Neural cell (in vitro differentiated cells): ENCODE data around the gene SV2B. TPM values are rescaled to one million over a fixed set of nuclear protein-coding genes. Genes with fewer than 3 reads are reported as not detected.

ENCODE experiments used
- H2AFZ ChIP-seq: fragments of 200-600, 300-800 bp; sonication (generic), shearing (Covaris generic); 2 replicates; pipeline ENCODE4 v1.6.0; 2014; ENCODE audit warnings: low read depth, mild to moderate bottlenecking, antibody characterized with exemption, low read length, moderate library complexity
- H3F3A ChIP-seq: fragments of 200-600 bp; shearing (Covaris generic); 2 replicates; pipeline ENCODE4 v1.6.1; 2016; ENCODE audit warnings: mild to moderate bottlenecking, moderate library complexity, mixed read lengths, antibody characterized with exemption, low read length; ENCODE audit not compliant: insufficient read depth, poor library complexity, severe bottlenecking
- H3K27ac ChIP-seq: fragments of 200-600, 300-800 bp; sonication (generic), shearing (Covaris generic); 2 replicates; pipeline ENCODE4 v1.5.1; 2014; ENCODE audit warnings: mild to moderate bottlenecking, low read length, moderate library complexity
- H3K27me3 ChIP-seq: fragments of 300-800, 200-600 bp; sonication (generic), shearing (Covaris generic); 2 replicates; pipeline ENCODE4 v1.6.0; 2014; ENCODE audit warnings: mild to moderate bottlenecking, low read depth, low read length, moderate library complexity; ENCODE audit not compliant: insufficient read depth
- H3K36me3 ChIP-seq: fragments of 300-800, 200-600 bp; sonication (generic), shearing (Covaris generic); 2 replicates; pipeline ENCODE4 v1.5.1; 2014; ENCODE audit warnings: mild to moderate bottlenecking, antibody characterized with exemption, low read length, moderate library complexity; ENCODE audit not compliant: insufficient read depth
- H3K4me2 ChIP-seq: fragments of 300-800, 200-600 bp; sonication (generic), shearing (Covaris generic); 2 replicates; pipeline ENCODE4 v1.6.0; 2014; ENCODE audit warnings: mild to moderate bottlenecking, low read length
- H3K4me3 ChIP-seq: fragments of 300-800, 200-600 bp; sonication (generic), shearing (Covaris generic); 2 replicates; pipeline ENCODE4 v1.5.1; 2014; ENCODE audit warnings: mild to moderate bottlenecking, low read length, moderate library complexity
- H3K79me2 ChIP-seq: fragments of 200-600 bp; shearing (Covaris generic); replicated peaks from 2 replicates; pipeline ENCODE4 v1.6.0; 2014; ENCODE audit warnings: mild to moderate bottlenecking, low read length, moderate library complexity; ENCODE audit not compliant: insufficient read depth
- H3K9ac ChIP-seq: fragments of 300-800, 200-600 bp; sonication (generic), shearing (Covaris generic); 2 replicates; pipeline ENCODE4 v1.6.1; 2016; ENCODE audit warnings: mild to moderate bottlenecking, low read length, mixed read lengths
- H3K9me2 ChIP-seq: fragments of 200-600 bp; shearing (Covaris generic); 2 replicates; pipeline ENCODE4 v1.6.1; 2016; ENCODE audit warnings: mild to moderate bottlenecking, low read length, mixed read lengths; ENCODE audit not compliant: insufficient read depth
- H3K9me3 ChIP-seq: fragments of 200-600, 300-800 bp; sonication (generic), shearing (Covaris generic); 2 replicates; pipeline ENCODE4 v1.6.1; 2016; ENCODE audit warnings: mild to moderate bottlenecking, mixed run types, low read length, moderate library complexity, mixed read lengths
- H4K20me1 ChIP-seq: fragments of 200-600 bp; shearing (Covaris generic); 2 replicates; pipeline ENCODE4 v1.6.1; 2016; ENCODE audit warnings: mild to moderate bottlenecking, mixed run types; ENCODE audit not compliant: insufficient read depth
- EP300 ChIP-seq: fragments of 450-650 bp; conservative IDR thresholded peaks from 2 replicates; pipeline ENCODE4 v1.6.1; 2014; ENCODE audit warnings: antibody characterized with exemption, mild to moderate bottlenecking, moderate library complexity; ENCODE audit not compliant: poor library complexity, severe bottlenecking
- EZH2 ChIP-seq: fragments of 200-600, 300-800 bp; shearing (Covaris generic), sonication (generic); IDR thresholded peaks from 2 replicates; pipeline ENCODE4 v1.6.1; 2014; ENCODE audit warnings: antibody characterized with exemption, low read length, borderline replicate concordance, mild to moderate bottlenecking; ENCODE audit not compliant: insufficient read depth, poor library complexity, severe bottlenecking
- MXI1 ChIP-seq: fragments of 450-650 bp; conservative IDR thresholded peaks from 2 replicates; pipeline ENCODE4 v1.6.1; 2014; ENCODE audit warnings: antibody characterized with exemption, mild to moderate bottlenecking; ENCODE audit not compliant: poor library complexity, severe bottlenecking
- POLR2AphosphoS5 ChIP-seq: IDR thresholded peaks from 2 replicates; pipeline ENCODE4 v1.6.1; 2012
- RAD21 ChIP-seq: fragments of 450-650 bp; conservative IDR thresholded peaks from 2 replicates; pipeline ENCODE4 v1.6.1; 2014; ENCODE audit warnings: antibody characterized with exemption, mild to moderate bottlenecking, moderate library complexity
- SMC3 ChIP-seq: fragments of 450-650 bp; conservative IDR thresholded peaks from 2 replicates; pipeline ENCODE4 v1.6.1; 2014; ENCODE audit warnings: antibody characterized with exemption, mild to moderate bottlenecking, moderate library complexity; ENCODE audit not compliant: poor library complexity
- TAF1 ChIP-seq: IDR thresholded peaks from 2 replicates; pipeline ENCODE4 v1.6.1; 2012; ENCODE audit warnings: low read depth
- polyA plus RNA-seq: library from polyadenylated mRNA; depleted of rRNA; stranded (reverse); fragments of >200 nt; gene quantifications from 2 replicates; pipeline ENCODE4 v1.2.3, GENCODE V29; 2014
- TF ChIP-seq, protein P1 (sequence below): IDR thresholded peaks from 2 replicates; pipeline ENCODE4 v1.6.1; 2012; ENCODE audit warnings: borderline replicate concordance
- TF ChIP-seq, protein P2 (sequence below): fragments of 450-650 bp; IDR thresholded peaks from 2 replicates; pipeline ENCODE4 v1.5.1; 2014; ENCODE audit warnings: antibody characterized with exemption, mild to moderate bottlenecking, moderate library complexity; ENCODE audit not compliant: poor library complexity, severe bottlenecking

Gene SV2B
- polyA plus RNA-seq, 1 donor from 2014 or later: 0.38 TPM

DNA sequence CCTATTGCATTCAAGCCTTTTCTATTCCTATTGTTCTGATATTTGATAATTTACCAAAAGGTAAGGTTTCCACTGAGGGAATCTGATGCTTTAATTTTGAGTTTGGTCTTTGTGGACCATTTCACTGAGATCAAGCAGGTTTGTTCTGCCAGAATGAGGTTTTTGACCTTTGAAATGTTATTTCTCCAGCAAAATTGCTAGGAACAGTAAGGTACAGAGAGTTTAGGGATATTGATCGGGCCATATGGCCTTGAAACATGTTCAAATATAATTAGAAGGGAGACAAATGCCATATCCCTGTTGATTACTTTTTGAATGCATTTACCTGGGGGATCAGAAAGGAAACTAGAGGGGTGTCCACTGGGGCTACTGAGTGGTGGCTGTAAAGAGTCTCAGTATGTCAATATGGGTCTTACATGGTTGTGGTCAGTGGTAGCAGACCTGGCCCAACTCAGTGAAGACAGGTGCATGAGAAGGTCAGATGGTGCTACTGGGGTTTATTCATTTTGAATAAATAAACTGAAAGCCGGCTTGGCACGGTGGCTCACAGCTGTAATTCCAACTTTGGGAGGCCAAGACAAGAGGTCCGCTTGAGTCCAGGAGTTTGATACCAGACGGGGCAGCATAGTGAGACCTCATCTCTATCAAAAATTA is 100.2 kb downstream of the SV2B start:
- no peaks in the 10 kb centered on the region for H3F3A ChIP-seq
- H3K27me3 ChIP-seq: no peaks in the 10 kb centered on the region
- no peaks in the 10 kb centered on the region for H4K20me1 ChIP-seq
- H3K4me2 ChIP-seq: no peak overlapping the region
- H2AFZ ChIP-seq: no peak overlapping the region
- H3K27ac ChIP-seq: no peak overlapping the region
- H3K79me2 ChIP-seq: no peaks in the 10 kb centered on the region
- TF ChIP-seq MXI1 (no peak), TAF1 (no peak), RAD21 (no peak), POLR2AphosphoS5 (no peak), SMC3 (no peak), EP300 (no peak), EZH2 (no peak)
- TF ChIP-seq, protein P1, sequence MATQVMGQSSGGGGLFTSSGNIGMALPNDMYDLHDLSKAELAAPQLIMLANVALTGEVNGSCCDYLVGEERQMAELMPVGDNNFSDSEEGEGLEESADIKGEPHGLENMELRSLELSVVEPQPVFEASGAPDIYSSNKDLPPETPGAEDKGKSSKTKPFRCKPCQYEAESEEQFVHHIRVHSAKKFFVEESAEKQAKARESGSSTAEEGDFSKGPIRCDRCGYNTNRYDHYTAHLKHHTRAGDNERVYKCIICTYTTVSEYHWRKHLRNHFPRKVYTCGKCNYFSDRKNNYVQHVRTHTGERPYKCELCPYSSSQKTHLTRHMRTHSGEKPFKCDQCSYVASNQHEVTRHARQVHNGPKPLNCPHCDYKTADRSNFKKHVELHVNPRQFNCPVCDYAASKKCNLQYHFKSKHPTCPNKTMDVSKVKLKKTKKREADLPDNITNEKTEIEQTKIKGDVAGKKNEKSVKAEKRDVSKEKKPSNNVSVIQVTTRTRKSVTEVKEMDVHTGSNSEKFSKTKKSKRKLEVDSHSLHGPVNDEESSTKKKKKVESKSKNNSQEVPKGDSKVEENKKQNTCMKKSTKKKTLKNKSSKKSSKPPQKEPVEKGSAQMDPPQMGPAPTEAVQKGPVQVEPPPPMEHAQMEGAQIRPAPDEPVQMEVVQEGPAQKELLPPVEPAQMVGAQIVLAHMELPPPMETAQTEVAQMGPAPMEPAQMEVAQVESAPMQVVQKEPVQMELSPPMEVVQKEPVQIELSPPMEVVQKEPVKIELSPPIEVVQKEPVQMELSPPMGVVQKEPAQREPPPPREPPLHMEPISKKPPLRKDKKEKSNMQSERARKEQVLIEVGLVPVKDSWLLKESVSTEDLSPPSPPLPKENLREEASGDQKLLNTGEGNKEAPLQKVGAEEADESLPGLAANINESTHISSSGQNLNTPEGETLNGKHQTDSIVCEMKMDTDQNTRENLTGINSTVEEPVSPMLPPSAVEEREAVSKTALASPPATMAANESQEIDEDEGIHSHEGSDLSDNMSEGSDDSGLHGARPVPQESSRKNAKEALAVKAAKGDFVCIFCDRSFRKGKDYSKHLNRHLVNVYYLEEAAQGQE: no peak
- TF ChIP-seq, protein P2, sequence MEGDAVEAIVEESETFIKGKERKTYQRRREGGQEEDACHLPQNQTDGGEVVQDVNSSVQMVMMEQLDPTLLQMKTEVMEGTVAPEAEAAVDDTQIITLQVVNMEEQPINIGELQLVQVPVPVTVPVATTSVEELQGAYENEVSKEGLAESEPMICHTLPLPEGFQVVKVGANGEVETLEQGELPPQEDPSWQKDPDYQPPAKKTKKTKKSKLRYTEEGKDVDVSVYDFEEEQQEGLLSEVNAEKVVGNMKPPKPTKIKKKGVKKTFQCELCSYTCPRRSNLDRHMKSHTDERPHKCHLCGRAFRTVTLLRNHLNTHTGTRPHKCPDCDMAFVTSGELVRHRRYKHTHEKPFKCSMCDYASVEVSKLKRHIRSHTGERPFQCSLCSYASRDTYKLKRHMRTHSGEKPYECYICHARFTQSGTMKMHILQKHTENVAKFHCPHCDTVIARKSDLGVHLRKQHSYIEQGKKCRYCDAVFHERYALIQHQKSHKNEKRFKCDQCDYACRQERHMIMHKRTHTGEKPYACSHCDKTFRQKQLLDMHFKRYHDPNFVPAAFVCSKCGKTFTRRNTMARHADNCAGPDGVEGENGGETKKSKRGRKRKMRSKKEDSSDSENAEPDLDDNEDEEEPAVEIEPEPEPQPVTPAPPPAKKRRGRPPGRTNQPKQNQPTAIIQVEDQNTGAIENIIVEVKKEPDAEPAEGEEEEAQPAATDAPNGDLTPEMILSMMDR: no peak
- no peaks in the 10 kb centered on the region for H3K36me3 ChIP-seq
- H3K9me2 ChIP-seq: no peaks in the 10 kb centered on the region
- no peaks in the 10 kb centered on the region for H3K9me3 ChIP-seq
- H3K9ac ChIP-seq: no peak overlapping the region
- no peak overlapping the region for H3K4me3 ChIP-seq

DNA sequence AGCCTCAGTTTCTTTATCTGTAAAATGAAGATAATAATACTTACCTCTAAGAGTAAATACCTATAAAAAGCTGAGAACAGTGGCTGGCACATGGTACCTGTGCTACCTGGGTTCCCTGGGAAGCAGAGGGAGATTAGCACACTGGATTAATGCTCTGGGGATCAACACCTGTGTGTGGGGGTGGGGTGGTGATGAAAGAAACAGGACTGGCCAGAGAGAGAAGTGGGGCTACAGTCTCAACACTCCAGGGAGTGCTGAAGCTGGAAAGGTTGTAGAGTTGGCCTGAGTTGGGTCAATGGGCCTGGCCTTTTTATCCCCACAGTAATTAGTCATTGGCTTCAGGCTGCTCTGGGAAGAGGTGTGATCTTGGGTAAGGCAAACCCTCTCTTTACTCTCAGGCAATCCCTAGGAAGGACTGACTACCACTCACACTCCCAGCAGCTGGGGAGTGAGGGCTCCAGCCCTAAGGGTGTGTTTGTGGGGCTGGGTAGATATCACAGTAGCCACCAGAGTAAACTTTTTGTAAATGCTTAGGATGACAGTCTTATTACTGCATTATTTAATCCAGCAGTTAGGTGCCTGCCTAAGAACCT is 102.5 kb downstream of the SV2B start:
- H3K36me3 ChIP-seq: no peaks in the 10 kb centered on the region
- H3K4me2 ChIP-seq: no peak overlapping the region
- no peaks in the 10 kb centered on the region for H3K9me2 ChIP-seq
- H3F3A ChIP-seq: no peaks in the 10 kb centered on the region
- no peak overlapping the region for H3K27ac ChIP-seq
- H4K20me1 ChIP-seq: no peaks in the 10 kb centered on the region
- no peaks in the 10 kb centered on the region for H3K79me2 ChIP-seq
- no peak overlapping the region for H3K4me3 ChIP-seq
- H2AFZ ChIP-seq: no peak overlapping the region
- H3K9ac ChIP-seq: no peak overlapping the region
- TF ChIP-seq POLR2AphosphoS5 (no peak), RAD21 (no peak), SMC3 (no peak), EZH2 (no peak), MXI1 (no peak), EP300 (no peak), TAF1 (no peak)
- TF ChIP-seq, protein P1: no peak
- TF ChIP-seq, protein P2: no peak
- no peaks in the 10 kb centered on the region for H3K9me3 ChIP-seq
- H3K27me3 ChIP-seq: no peaks in the 10 kb centered on the region
